GM12873 (cell line): ENCODE results near the gene LDLRAD3.

Experiments used
- CTCF ChIP-seq: IDR thresholded peaks from 2 replicates; pipeline ENCODE4 v1.5.1; 2012; ENCODE audit warnings: low read depth, mild to moderate bottlenecking, moderate library complexity, low read length, control low read depth; ENCODE audit not compliant: insufficient read depth; ENCODE audit errors: missing control alignments

Gene LDLRAD3

GRCh38 chr11:36077886-36078685 lies 134.2 kb downstream of the LDLRAD3 start:
- TF ChIP-seq CTCF, result no peak

- TF ChIP-seq CTCF, result no peak
Measured at GRCh38 chr11:36078686-36079055, 134.8 kb downstream of the LDLRAD3 start.

- no peak for TF ChIP-seq CTCF
Measured at GRCh38 chr11:36079878-36080675, 136.2 kb downstream of the LDLRAD3 start.

GRCh38 chr11:36081274-36081945 lies 137.5 kb downstream of the LDLRAD3 start:
- TF ChIP-seq CTCF, result no peak

GRCh38 chr11:36086366-36086765 lies 142.5 kb downstream of the LDLRAD3 start:
- TF ChIP-seq CTCF, result no peak

- no peak for TF ChIP-seq CTCF
Measured at GRCh38 chr11:36088266-36088972, 144.6 kb downstream of the LDLRAD3 start.
